Psoas muscle (tissue), 8 donors: Measurements from ENCODE around the gene TMEM108. TPM values are rescaled to one million over a fixed set of nuclear protein-coding genes. Genes with fewer than 3 reads are reported as not detected.

ENCODE experiments used
- ATAC-seq, 4 donors: fragments of 200-7000 bp; cut with Tn5 transposase; one replicate each; pipeline ENCODE4 v1.9.1; 2020; ENCODE audit warnings: moderate library complexity in 3 of 4, mild to moderate bottlenecking in 2 of 4
- DNase-seq, 2 donors: peaks; one replicate each; pipeline ENCODE4 v3.0.0-alpha.2; 2020
- H3K27ac ChIP-seq: fragments of 200-600 bp; one replicate; pipeline ENCODE4 v1.8.0; 2022
- H3K27me3 ChIP-seq, 3 donors: fragments of 200-600 bp in 1 of 3; one replicate each; pipeline versions ENCODE4 v1.6.1 to v1.8.0; 2013 to 2022; ENCODE audit warnings: low read length in 2 of 3, mild to moderate bottlenecking in 2 of 3, moderate library complexity in 1 of 3; ENCODE audit not compliant: insufficient read depth in 3 of 3
- H3K36me3 ChIP-seq, 2 donors: fragments of 200-600 bp in 1 of 2; one replicate each; pipeline versions ENCODE4 v1.6.1 to v1.8.0; 2013 to 2022; ENCODE audit warnings: low read depth in 1 of 2, mild to moderate bottlenecking in 1 of 2, moderate library complexity in 1 of 2; ENCODE audit not compliant: insufficient read depth in 1 of 2
- H3K4me1 ChIP-seq: fragments of 200-600 bp; one replicate; pipeline ENCODE4 v1.8.0; 2022
- H3K4me3 ChIP-seq: fragments of 200-600 bp; one replicate; pipeline ENCODE4 v1.8.0; 2022; ENCODE audit warnings: mild to moderate bottlenecking
- H3K9me3 ChIP-seq: fragments of 200-600 bp; one replicate; pipeline ENCODE4 v1.8.0; 2022
- CTCF ChIP-seq: fragments of 200-600 bp; IDR thresholded peaks from one replicate; pipeline ENCODE4 v1.8.0; 2022; ENCODE audit warnings: antibody characterized with exemption
- WGBS, 3 donors: extraction: QIAGEN DNeasy Blood & Tissue Kit; methylation state at CpG; one replicate each; pipeline versions ENCODE4 v1.1.6 to v1.1.7; 2013; 5-methylcytosine and 5-hydroxymethylcytosine counted together
- intact Hi-C, 2 donors: fragments of 100-400 bp; cut with DNase I; formaldehyde crosslinking; loops; one replicate each; pipeline versions ENCODE4 v1.11.0 to v1.14.2; 2022
- polyA plus RNA-seq, 3 donors: library from polyadenylated mRNA; stranded (reverse); fragments of 200-250 nt; gene quantifications; one replicate each; pipeline ENCODE4 v1.2.3, GENCODE V29; 2013
- total RNA-seq, 4 donors: library from RNA; stranded (reverse); fragmentation: NEBNext Ultra II Directional in 2 of 4; extraction: Animal tissue kit (Norgen Biotek cat#: 25700) in 2 of 4; gene quantifications; one replicate each; pipeline versions ENCODE4 v1.2.1 to v1.2.4, GENCODE V29; 2021 to 2023
- donor health status: healthy with polysubstance abuse.
- donor health status: DM: no; HTN: no; CAD: no; lungs with moderate emphysema.
- donor health status: Bipolar disorder and iron deficiency.
- donor health status: healthy.
- donor health status: DM: yes; HTN: yes; CAD: no.
- donor health status: DM: no; HTN: no; CAD: no.
- donor health status: DM: no; HTN: no; CAD: no.
- donor health status: DM: yes; HTN: yes; CAD: no.

The TMEM108 gene
- total and polyA plus RNA-seq, 7 donors: 2.4 to 10.5 (median 6.5) TPM

DNA sequence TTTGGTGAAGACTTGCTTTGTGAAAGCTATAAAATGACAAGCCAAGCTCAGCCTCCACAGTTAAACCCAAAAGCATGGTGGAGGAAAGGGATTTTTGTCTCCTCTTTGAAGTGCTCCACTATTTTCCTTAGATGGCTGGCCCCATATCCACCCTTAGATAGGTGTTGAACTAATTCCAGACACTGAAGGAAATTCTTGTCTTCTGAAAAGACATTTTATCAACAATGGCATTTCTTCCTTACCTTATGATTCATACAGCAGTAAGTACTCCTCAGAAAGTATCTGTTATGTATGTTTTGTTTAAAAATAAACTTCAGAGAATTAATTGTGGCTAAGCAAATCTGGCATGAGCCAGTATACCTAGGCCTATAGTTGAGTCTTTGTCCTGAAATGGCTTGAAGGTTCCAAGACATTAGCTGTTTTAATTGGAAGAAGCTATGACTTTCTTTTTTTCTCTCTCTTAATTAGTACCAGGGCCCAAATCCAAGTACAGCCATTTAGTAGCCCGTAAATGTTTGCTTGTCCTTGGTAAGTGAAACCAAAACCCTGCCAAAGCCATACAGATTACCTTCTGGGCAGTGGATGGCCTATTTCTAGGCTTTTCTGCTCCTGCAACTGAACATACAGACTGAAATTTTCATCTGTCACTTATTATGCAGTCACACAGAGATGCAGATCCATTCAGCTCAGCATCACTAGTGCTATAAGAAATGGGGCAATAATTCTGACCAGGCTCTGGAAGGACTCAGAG lies 356.5 kb downstream of the TMEM108 start:
- TF ChIP-seq CTCF: no peak
- Histone ChIP-seq H3K27ac (no peak overlapping the region), H3K36me3 (no peaks in the 10 kb centered on the region), H3K27me3 (no peaks in the 10 kb centered on the region), H3K4me3 (no peak overlapping the region), H3K4me1 (peaks cover 5% of the 10 kb centered on the region), H3K9me3 (no peaks in the 10 kb centered on the region)
- 47 to 68% (median 54%) methylated on average over 1 of the region's 1 CpG for WGBS, 3 donors
- DNase-seq: no peak
- intact Hi-C loops: no loop called here
- no peak for ATAC-seq

DNA sequence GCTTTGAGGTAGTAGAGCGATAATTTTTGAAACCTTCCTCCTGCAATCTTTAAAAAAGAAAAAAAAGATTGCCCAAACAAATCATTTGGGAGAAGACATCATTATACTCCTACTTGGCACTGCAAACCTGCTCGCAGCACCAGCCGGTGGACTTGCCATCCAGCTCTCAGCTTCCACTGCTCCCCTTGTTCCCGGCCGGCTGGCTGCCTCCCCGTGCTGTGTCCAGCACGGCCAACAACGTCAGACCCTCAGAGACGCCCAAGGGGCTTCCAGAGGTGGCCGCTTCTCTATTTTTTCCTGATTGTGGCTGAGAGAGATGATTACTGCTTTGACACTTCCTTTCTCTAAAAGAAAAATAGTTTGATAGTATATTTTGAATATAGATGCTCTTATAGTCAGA lies 358.7 kb downstream of the TMEM108 start:
- Histone ChIP-seq H3K27ac (no peak overlapping the region), H3K27me3 (no peaks in the 10 kb centered on the region), H3K4me3 (no peak overlapping the region), H3K4me1 (peaks cover 5% of the 10 kb centered on the region), H3K36me3 (no peaks in the 10 kb centered on the region), H3K9me3 (no peaks in the 10 kb centered on the region)
- ATAC-seq (no peak), DNase-seq (no peak)
- 77 to 83% (median 78%) methylated on average over 10 of the region's 10 CpGs for WGBS, 3 donors
- no peak for TF ChIP-seq CTCF
- intact Hi-C loops: no loop called here

GRCh38 chr3:133400006-133400515 lies 361.9 kb downstream of the TMEM108 start, which contains the start of gene BFSP2:
TSS of gene BFSP2 (plus strand) at chr3:133400056. CDS start at chr3:133400084, 28 bp downstream.
- DNase-seq: no peak
- no peak within 1 kb of the TSS for H3K27ac ChIP-seq
- H3K4me1 ChIP-seq: no peaks in the 10 kb centered on the region
- no peak within 1 kb of the TSS for H3K4me3 ChIP-seq
- no peaks in the 10 kb centered on the region for H3K9me3 ChIP-seq
- no peak for TF ChIP-seq CTCF
- no peaks in the 10 kb centered on the region for H3K36me3 ChIP-seq
- H3K27me3 ChIP-seq: no peaks in the 10 kb centered on the region
- ATAC-seq: no peak
- WGBS, 3 donors: 90 to 98% (median 94%) methylated on average over 15 of the region's 15 CpGs
- intact Hi-C loops: no loop called here

DNA sequence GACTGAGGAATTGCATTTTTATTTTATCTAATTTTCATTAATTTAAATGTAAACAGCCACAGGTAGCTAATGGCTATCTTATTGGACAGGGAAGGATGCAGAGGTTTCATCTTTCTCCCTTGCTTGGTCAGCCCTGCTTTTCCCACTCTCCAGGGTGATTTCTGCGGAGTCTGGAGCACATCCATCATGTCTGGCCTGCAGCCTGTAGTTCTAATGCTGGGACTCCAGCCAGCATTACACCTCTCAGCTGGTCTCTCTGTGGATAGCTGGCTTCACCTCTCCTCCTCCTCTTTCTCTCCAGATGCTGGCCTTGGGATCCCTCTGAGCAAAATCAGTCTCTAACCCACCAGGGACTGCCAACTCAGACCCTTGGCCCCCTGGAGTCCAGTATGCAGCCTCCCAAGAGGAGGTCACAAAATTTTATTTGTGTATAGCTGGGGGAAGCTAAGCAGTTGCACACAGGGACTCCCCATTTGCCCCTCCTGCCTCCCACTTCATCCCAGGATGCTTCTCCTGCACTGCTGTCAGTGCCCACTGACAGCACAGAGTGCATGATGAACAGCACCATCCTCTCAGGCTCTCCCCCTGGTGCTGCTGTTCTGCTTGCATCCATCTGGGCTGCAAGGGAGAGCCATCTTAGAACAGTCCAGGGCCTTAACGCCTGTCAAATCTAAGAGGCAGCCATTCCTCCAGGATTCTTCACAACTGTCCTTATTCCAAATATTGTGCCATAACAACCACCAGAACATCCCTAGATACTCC lies 363.4 kb downstream of the TMEM108 start:
- Histone ChIP-seq H3K36me3 (no peaks in the 10 kb centered on the region), H3K9me3 (no peaks in the 10 kb centered on the region), H3K27ac (no peak overlapping the region), H3K4me3 (no peak overlapping the region), H3K4me1 (no peaks in the 10 kb centered on the region), H3K27me3 (peaks cover 0 to 1% (median 0%) of the 10 kb centered on the region in 3 donors)
- DNase-seq (no peak), ATAC-seq (no peak)
- intact Hi-C loops: no loop called here
- no peak for TF ChIP-seq CTCF
- WGBS, 3 donors: 36 to 59% (median 41%) methylated on average over 2 of the region's 2 CpGs
